T-helper 2 cell treated with Interferon-gamma antibody and Interleukin-4, amounts not matched to agents 100 ng/mL and 5 ng/mL, for 36 hours (primary cell): ENCODE results near the gene APBB1. TPM values are rescaled to one million over a fixed set of nuclear protein-coding genes. Genes with fewer than 3 reads are reported as not detected.

Source experiments
- intact Hi-C: fragments of 100-400 bp; cut with micrococcal nuclease; formaldehyde crosslinking; loops from one replicate; pipeline ENCODE4 v1.15.1; 2023
- total RNA-seq: library from RNA; stranded (reverse); gene quantifications from 2 replicates; pipeline ENCODE4 v1.2.3, GENCODE V29; 2022

APBB1 gene
- 51.1 and 53.9 TPM in 2 replicates for total RNA-seq

GRCh38 chr11:6419009-6419631 is at the start of gene APBB1:
APBB1 (minus strand) TSS chr11:6419094; CDS start chr11:6411347, 7,747 bp downstream.
- intact Hi-C loops = loop anchor here (1.0 to 2.0 kb wide), 4 partner anchors 17 to 62 kb away; partner anchors contain the start of genes ARFIP2, SMPD1 and TIMM10B

GRCh38 chr11:6459099-6459450 is 40.2 kb upstream of the APBB1 start:
- intact Hi-C loops = no loop called here

GRCh38 chr11:6458352-6459098 is 39.6 kb upstream of the APBB1 start:
- intact Hi-C loops = no loop called here

DNA sequence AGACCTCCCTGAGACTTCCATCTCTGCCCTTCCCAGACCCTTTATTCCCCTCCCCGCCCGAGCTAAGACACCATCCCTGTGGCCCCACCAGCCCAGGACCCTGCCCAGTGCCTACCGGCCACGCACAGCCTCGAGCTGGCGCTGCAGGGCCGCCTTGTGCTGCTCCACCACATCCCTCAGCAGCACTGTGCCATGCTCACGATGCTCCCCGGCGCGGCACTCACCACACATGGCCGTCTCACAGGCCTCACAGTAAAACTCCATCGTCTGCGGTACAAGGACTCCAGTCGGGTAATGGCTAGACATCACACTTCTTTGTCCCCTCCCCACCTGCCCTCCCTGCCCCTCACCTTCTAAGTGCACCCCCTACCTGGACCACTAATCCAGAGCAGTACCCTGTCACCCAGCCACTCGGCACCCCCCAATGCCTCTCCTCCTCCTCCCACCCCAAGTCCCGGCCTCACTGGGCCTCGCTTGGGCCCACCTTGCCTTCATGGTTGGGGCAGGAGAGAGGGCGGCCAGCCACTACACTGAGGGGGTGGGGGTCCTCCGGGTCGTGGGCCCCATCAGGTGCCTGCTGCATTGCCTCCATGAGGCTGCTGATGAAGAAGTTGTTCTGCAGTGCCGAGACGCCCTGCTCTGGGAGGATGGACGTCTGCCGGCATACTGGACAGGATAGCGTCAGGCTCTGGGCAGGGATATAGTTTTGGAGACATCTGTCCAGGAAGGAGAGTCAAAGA is 38.9 kb upstream of the APBB1 start:
- intact Hi-C loops = no loop called here

GRCh38 chr11:6456361-6457073 is 37.6 kb upstream of the APBB1 start:
- intact Hi-C loops = no loop called here

GRCh38 chr11:6455070-6455469 is 36.2 kb upstream of the APBB1 start:
- intact Hi-C loops = no loop called here

DNA sequence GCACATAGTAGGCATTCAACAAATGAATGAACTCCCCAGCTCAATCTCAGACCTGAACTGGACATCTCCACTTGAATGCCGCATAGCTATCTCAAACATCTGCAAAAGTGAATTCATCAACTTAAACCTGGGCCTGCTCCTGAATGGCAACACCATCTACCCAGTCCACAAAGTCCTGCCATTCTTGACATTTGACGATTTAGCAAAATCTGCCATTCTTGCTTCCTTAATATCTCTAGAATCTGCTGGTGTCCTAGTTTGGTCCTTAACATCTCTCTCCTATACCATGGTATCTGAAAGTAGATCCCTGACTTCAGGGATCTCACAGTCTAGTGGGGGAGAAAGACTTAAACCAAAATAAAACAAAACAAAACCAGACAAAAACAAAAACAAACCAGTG is 34.3 kb upstream of the APBB1 start:
- intact Hi-C loops = no loop called here

DNA sequence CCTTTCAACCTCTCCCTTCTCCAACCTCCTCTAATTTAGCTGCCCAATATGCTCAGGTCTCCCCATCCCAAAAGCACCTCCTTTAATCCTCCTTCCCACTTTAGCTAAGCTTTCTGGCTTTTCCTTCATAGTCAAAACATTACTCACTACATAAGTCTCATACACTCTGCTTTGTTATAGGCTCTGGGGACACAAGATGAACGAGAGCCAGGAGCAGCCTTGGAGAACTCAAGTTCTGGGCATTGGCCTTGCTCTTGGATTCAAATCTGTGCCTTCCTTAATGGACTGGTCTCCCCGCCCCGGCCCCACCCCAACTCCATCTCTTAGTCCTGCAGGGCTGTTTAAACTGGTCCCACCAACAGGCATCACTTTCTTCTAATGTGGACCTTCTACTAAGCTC is 33.3 kb upstream of the APBB1 start:
- intact Hi-C loops = no loop called here

- intact Hi-C loops = no loop called here
Observed at GRCh38 chr11:6448574-6448973, 29.7 kb upstream of the APBB1 start.

DNA sequence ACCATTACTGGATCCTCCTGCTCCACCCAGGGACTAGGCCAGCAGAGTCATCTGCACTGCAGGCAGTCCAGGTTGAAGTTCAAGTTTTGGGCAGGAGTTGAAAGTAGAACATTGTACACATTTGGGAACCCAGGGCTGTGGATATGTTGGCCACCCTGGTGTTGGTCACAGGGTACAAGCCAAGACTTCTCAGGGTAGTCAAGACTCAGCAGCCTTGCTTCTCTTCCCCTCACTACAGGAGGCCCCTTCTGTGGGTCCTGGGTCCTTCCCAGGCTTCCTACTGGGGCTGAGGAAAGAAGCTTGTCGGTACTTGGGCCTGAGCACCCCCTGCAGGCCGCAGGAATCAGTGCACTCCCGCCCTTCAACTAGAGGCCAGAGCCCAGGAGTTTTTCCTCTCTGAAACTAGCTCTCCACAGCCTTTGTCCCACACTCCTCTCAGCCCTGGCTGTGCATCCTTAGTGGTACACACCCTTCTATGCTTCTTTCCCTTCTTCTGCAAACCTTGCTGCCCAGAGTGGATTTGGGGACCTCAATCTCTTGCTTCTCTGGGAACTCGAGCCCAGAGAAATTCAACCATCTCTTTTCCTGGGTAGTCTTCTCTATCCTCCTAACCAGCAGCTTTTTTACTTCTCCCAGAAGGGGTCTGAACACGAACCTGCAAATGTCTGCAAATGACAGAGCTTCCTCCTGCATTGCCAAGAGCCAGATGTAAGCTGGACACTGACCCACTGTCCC is 24.5 kb upstream of the APBB1 start:
- intact Hi-C loops = loop anchor here (1.0 to 2.0 kb wide), 4 partner anchors 25 to 64 kb away; partner anchors contain the start of gene APBB1

DNA sequence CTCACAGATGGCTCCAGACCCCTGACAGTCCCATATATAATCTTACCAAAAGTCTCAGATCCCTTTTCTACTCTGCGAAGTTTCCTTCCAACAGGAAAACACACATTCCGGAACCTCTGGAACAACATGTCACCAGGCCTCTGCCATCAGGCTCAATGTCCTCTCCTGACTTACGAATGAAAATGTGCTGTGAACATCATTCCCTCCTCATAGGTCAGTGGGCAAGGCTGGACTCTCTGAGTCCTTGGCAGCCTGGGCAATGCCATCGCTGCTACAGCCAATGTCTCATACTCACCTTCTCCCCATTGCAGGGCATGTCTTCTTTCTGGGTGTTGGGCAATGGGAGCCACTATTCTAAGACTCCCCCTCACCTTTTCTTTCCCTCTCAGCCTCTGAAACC is 23.5 kb upstream of the APBB1 start:
- intact Hi-C loops = loop anchor here (2.0 kb wide), 2 partner anchors 24 to 62 kb away; partner anchors contain the start of gene APBB1

GRCh38 chr11:6440906-6441358 is 22.0 kb upstream of the APBB1 start, which contains the start of gene HPX:
HPX (minus strand) TSS chr11:6440987; CDS start chr11:6440963, 24 bp downstream.
- intact Hi-C loops = no loop called here

- intact Hi-C loops = loop anchor here (1.0 kb wide), 1 partner anchor 37 kb away; no protein-coding TSS in a partner anchor
Observed at GRCh38 chr11:6438979-6439571, 20.2 kb upstream of the APBB1 start.

- intact Hi-C loops = no loop called here
Observed at GRCh38 chr11:6437993-6438392, 19.1 kb upstream of the APBB1 start.

GRCh38 chr11:6437423-6437822 is 18.5 kb upstream of the APBB1 start:
- intact Hi-C loops = no loop called here

GRCh38 chr11:6433998-6434660 is 15.2 kb upstream of the APBB1 start:
- intact Hi-C loops = no loop called here

DNA sequence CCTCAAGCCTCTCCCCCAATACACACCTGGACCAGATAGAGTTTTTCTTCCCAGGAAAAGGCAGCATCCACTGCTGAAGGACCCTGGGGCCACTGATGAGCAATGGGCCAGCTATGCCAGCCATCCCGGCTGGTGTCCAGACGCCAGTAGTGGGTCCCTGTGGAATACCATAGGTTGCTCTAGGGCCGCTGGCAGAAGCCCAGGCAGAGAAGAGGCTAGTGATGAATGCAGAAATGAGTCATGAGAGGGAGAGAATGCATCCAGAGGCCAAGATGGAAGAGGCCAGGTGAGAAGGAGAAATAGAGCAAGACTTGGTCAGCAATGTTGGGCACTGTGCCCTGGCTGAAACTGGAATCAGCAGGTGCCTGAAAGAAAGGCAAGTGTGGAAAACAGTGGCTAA is 13.0 kb upstream of the APBB1 start:
- intact Hi-C loops = no loop called here

DNA sequence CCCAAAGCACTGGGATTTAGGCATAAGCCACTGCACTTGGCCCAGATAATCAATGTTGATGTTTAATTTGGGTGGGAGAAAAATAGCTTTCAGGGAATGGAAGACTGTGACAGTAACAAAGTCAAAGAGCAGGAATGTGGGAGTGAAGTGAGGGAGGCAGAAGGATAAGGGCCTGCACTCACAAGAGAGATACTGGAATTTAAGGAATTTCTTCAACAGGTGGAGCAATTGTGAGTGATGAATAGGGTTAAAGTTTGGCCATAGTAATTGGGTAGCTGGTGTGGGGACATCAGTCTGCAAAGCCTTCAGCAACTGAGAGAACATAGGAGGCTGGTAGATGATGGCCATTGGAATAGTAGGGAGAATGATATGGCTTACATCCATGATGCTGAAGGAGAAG is 8.6 kb upstream of the APBB1 start:
- intact Hi-C loops = no loop called here

- intact Hi-C loops = no loop called here
Observed at GRCh38 chr11:6420677-6421076, 1.8 kb upstream of the APBB1 start.
